ENCODE data around the gene NUP43.
"Not testable (repeated sequence)": the region's sequence is repeated elsewhere in the genome, so short reads cannot be mapped to it uniquely, and the experiment has no call there.

Gene NUP43

GRCh38 chr6:149746147-149746946 lies at the start of gene NUP43:
TSS of gene NUP43 (minus strand) at chr6:149746529. CDS start at chr6:149746495, 34 bp downstream.
- DNase-seq (ENCODE audit: low read depth, low spot score), result peak; percentile 83

GRCh38 chr6:149783551-149783950 lies 37.2 kb upstream of the NUP43 start:
- no peak for DNase-seq (ENCODE audit: low read depth, low spot score)

GRCh38 chr6:149782337-149782736 lies 36.0 kb upstream of the NUP43 start:
- DNase-seq (ENCODE audit: low read depth, low spot score), result no peak

- no peak for DNase-seq (ENCODE audit: low read depth, low spot score)
These were observed 35.4 kb upstream of the NUP43 start for GRCh38 chr6:149781715-149782114.

GRCh38 chr6:149779644-149779963 lies 33.3 kb upstream of the NUP43 start:
- no peak for DNase-seq (ENCODE audit: low read depth, low spot score)

GRCh38 chr6:149777624-149778023 lies 31.3 kb upstream of the NUP43 start:
- DNase-seq (ENCODE audit: low read depth, low spot score), result no peak

GRCh38 chr6:149771925-149772324 lies 25.6 kb upstream of the NUP43 start:
- no peak for DNase-seq (ENCODE audit: low read depth, low spot score)

GRCh38 chr6:149771185-149771584 lies 24.9 kb upstream of the NUP43 start:
- DNase-seq (ENCODE audit: low read depth, low spot score), result no peak

GRCh38 chr6:149769676-149770075 lies 23.3 kb upstream of the NUP43 start:
- no peak for DNase-seq (ENCODE audit: low read depth, low spot score)

GRCh38 chr6:149766156-149766769 lies 19.9 kb upstream of the NUP43 start:
- DNase-seq (ENCODE audit: low read depth, low spot score), result peak; percentile 77

- DNase-seq (ENCODE audit: low read depth, low spot score), result no peak
These were observed 17.5 kb upstream of the NUP43 start for GRCh38 chr6:149763866-149764265.

- DNase-seq (ENCODE audit: low read depth, low spot score), result no peak
These were observed 15.1 kb upstream of the NUP43 start for GRCh38 chr6:149761438-149761837.

GRCh38 chr6:149756261-149756636 lies 9.9 kb upstream of the NUP43 start:
- no peak for DNase-seq (ENCODE audit: low read depth, low spot score)

GRCh38 chr6:149755300-149756260 lies 9.3 kb upstream of the NUP43 start:
- no peak for DNase-seq (ENCODE audit: low read depth, low spot score)

GRCh38 chr6:149754548-149754947 lies 8.2 kb upstream of the NUP43 start:
- no peak for DNase-seq (ENCODE audit: low read depth, low spot score)

GRCh38 chr6:149753374-149753637 lies 7.0 kb upstream of the NUP43 start:
- DNase-seq (ENCODE audit: low read depth, low spot score), result not testable (repeated sequence)

GRCh38 chr6:149752600-149753373 lies 6.5 kb upstream of the NUP43 start:
- no peak for DNase-seq (ENCODE audit: low read depth, low spot score)

- DNase-seq (ENCODE audit: low read depth, low spot score), result not testable (repeated sequence)
These were observed 5.6 kb upstream of the NUP43 start for GRCh38 chr6:149751920-149752319.

GRCh38 chr6:149751239-149751638 lies 4.9 kb upstream of the NUP43 start:
- DNase-seq (ENCODE audit: low read depth, low spot score), result no peak

GRCh38 chr6:149750136-149750609 lies 3.8 kb upstream of the NUP43 start:
- DNase-seq (ENCODE audit: low read depth, low spot score), result no peak

GRCh38 chr6:149749594-149750135 lies 3.3 kb upstream of the NUP43 start, which contains the start of gene PCMT1:
TSS of gene PCMT1 (plus strand) at chr6:149749741. CDS start at chr6:149749902, 161 bp downstream.
- no peak for DNase-seq (ENCODE audit: low read depth, low spot score)

Data from smooth muscle cell of the brain vasculature (primary cell).